ENCODE measurements around the gene NRBF2.

NRBF2 gene

DNA sequence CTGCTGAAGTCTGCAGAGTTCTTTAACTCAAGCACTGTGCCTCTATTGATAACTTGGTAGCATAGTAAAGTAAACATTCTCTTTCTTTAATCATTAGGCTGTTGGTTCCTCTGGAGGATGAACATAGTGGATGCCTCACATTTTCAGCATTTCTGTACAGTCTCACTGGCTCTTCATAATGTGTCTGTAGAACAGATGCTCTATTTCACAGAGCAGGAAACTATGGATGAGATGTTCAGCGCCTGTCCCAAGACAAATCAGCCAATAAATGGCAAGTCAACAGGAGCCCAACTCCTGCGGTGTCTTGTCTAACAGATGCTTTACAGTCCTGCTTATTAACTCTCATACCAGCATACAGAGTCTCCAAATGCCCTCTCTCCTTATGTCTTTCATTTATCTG, 36.5 kb downstream of the NRBF2 start:
- TF ChIP-seq EZH2 (IDR thresholded peaks at IDR 0.05; ENCODE audit: borderline replicate concordance, low read length): no peak
- TF ChIP-seq, protein P1, sequence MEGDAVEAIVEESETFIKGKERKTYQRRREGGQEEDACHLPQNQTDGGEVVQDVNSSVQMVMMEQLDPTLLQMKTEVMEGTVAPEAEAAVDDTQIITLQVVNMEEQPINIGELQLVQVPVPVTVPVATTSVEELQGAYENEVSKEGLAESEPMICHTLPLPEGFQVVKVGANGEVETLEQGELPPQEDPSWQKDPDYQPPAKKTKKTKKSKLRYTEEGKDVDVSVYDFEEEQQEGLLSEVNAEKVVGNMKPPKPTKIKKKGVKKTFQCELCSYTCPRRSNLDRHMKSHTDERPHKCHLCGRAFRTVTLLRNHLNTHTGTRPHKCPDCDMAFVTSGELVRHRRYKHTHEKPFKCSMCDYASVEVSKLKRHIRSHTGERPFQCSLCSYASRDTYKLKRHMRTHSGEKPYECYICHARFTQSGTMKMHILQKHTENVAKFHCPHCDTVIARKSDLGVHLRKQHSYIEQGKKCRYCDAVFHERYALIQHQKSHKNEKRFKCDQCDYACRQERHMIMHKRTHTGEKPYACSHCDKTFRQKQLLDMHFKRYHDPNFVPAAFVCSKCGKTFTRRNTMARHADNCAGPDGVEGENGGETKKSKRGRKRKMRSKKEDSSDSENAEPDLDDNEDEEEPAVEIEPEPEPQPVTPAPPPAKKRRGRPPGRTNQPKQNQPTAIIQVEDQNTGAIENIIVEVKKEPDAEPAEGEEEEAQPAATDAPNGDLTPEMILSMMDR (IDR thresholded peaks at IDR 0.05; ENCODE audit: low read length): no peak
- Histone ChIP-seq H3K9me2 (ENCODE audit: low read depth, low read length) (no peaks in the 10 kb centered on the region), H3K36me3 (ENCODE audit: insufficient read depth, low read length) (peaks cover 81% of the 10 kb centered on the region), H3K79me2 (ENCODE audit: insufficient read depth, low read length) (no peaks in the 10 kb centered on the region), H3K4me1 (ENCODE audit: insufficient read depth, low read length, severe bottlenecking) (no peaks in the 10 kb centered on the region), H3F3A (ENCODE audit: insufficient read depth, low read length) (0 out of 2 replicates have a peak, but pooled peaks cover 4% of the 10 kb centered on the region), H3K27ac (ENCODE audit: low read depth, low read length, poor library complexity, severe bottlenecking) (no peak overlapping the region), H2AFZ (ENCODE audit: low read length) (no peak overlapping the region), H3K4me2 (ENCODE audit: low read length) (no peak overlapping the region), H4K20me1 (ENCODE audit: insufficient read depth, low read length) (no peaks in the 10 kb centered on the region), H3K27me3 (ENCODE audit: insufficient read depth, low read length) (no peaks in the 10 kb centered on the region), H3K9me3 (ENCODE audit: low read length) (no peaks in the 10 kb centered on the region), H3K4me3 (ENCODE audit: low read depth, low read length, poor library complexity, severe bottlenecking) (no peak overlapping the region), H3K9ac (ENCODE audit: low read length) (no peak overlapping the region)

DNA sequence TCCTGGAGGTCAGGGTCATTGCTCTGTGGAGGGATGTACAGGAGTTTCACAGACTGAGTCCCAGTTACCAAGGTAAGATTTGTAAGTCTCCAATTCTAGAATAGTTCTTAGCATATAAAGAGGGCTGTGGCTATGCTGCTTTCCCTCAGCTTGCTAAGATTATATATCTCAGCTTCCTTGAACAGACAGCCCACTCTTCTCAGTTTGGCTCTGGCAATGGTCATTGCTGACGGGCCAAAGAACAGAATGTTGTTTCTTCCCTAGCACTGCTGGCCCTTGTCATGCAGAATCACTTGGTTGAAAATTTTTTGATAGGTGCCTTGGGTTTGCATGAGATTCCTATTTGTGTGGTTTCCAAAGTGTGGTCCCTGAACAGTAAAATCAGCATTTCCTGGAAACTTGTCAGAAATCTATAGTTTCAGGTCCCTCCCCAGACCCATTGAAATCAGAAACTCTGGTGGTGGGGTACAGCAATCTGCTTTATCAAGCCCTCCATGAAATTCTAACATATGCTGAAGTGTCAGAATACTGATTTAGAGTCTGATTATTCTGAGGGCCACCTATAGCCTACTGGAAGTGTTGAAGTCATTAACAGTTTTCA, 38.2 kb downstream of the NRBF2 start:
- Histone ChIP-seq H3K9me3 (ENCODE audit: low read length) (no peaks in the 10 kb centered on the region), H4K20me1 (ENCODE audit: insufficient read depth, low read length) (no peaks in the 10 kb centered on the region), H3K27me3 (ENCODE audit: insufficient read depth, low read length) (no peaks in the 10 kb centered on the region), H3K4me3 (ENCODE audit: low read depth, low read length, poor library complexity, severe bottlenecking) (no peak overlapping the region), H2AFZ (ENCODE audit: low read length) (no peak overlapping the region), H3K36me3 (ENCODE audit: insufficient read depth, low read length) (peaks cover 88% of the 10 kb centered on the region), H3K4me2 (ENCODE audit: low read length) (no peak overlapping the region), H3K9me2 (ENCODE audit: low read depth, low read length) (no peaks in the 10 kb centered on the region), H3K79me2 (ENCODE audit: insufficient read depth, low read length) (no peaks in the 10 kb centered on the region), H3K4me1 (ENCODE audit: insufficient read depth, low read length, severe bottlenecking) (no peaks in the 10 kb centered on the region), H3K9ac (ENCODE audit: low read length) (no peak overlapping the region), H3K27ac (ENCODE audit: low read depth, low read length, poor library complexity, severe bottlenecking) (no peak overlapping the region), H3F3A (ENCODE audit: insufficient read depth, low read length) (0 out of 2 replicates have a peak, but pooled peaks cover 4% of the 10 kb centered on the region)
- no peak for TF ChIP-seq EZH2 (IDR thresholded peaks at IDR 0.05; ENCODE audit: borderline replicate concordance, low read length)
- TF ChIP-seq, protein P1 (IDR thresholded peaks at IDR 0.05; ENCODE audit: low read length): no peak

DNA sequence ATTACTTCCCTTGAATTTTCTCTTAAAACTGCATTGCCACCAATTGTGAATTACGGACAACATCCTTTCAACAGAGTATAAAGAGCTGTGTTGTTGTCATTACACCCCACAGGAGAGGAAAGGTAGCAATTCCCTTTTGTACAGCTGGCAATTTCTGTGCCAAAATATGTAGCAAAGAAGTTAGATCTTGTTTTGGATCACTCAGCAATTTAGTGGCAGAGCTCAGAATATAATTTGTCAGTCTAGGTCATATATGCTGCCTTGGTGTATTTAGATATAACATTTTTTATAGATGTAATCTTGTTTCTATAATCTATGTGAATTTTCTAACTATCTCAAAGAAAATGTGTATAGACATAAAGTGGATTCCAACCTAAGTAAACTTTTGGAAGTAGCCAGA, 38.8 kb downstream of the NRBF2 start:
- H4K20me1 ChIP-seq (ENCODE audit: insufficient read depth, low read length): no peaks in the 10 kb centered on the region

More for the DNA sequence above, 38.8 kb downstream of the NRBF2 start:
- TF ChIP-seq, protein P1 (IDR thresholded peaks at IDR 0.05; ENCODE audit: low read length): no peak
- TF ChIP-seq EZH2 (IDR thresholded peaks at IDR 0.05; ENCODE audit: borderline replicate concordance, low read length): no peak
- Histone ChIP-seq H2AFZ (ENCODE audit: low read length) (no peak overlapping the region), H3K9me3 (ENCODE audit: low read length) (no peaks in the 10 kb centered on the region), H3K36me3 (ENCODE audit: insufficient read depth, low read length) (peaks cover 90% of the 10 kb centered on the region), H3K9ac (ENCODE audit: low read length) (no peak overlapping the region), H3K4me1 (ENCODE audit: insufficient read depth, low read length, severe bottlenecking) (no peaks in the 10 kb centered on the region), H3K4me2 (ENCODE audit: low read length) (no peak overlapping the region), H3F3A (ENCODE audit: insufficient read depth, low read length) (0 out of 2 replicates have a peak, but pooled peaks cover 4% of the 10 kb centered on the region), H3K9me2 (ENCODE audit: low read depth, low read length) (no peaks in the 10 kb centered on the region), H3K27ac (ENCODE audit: low read depth, low read length, poor library complexity, severe bottlenecking) (no peak overlapping the region), H3K4me3 (ENCODE audit: low read depth, low read length, poor library complexity, severe bottlenecking) (no peak overlapping the region), H3K79me2 (ENCODE audit: insufficient read depth, low read length) (no peaks in the 10 kb centered on the region), H3K27me3 (ENCODE audit: insufficient read depth, low read length) (no peaks in the 10 kb centered on the region)
